Transverse colon (tissue), 4 donors: ENCODE measurements around the gene SLC17A5.
"Not testable (repeated sequence)": the region's sequence is repeated elsewhere in the genome, so short reads cannot be mapped to it uniquely, and the experiment has no call there.

ENCODE experiments used
- CTCF ChIP-seq, 5 experiments: fragments of 200-600 bp in 3 of 5; fragments of 450-650 bp in 2 of 5; sonication (generic) in 3 of 5; IDR thresholded peaks; 1 replicate in 2 of 5; 2 replicates in 3 of 5; pipeline ENCODE4 v1.5.1; 2016 to 2017; ENCODE audit warnings: antibody characterized with exemption in 5 of 5, inconsistent platforms in 3 of 5, mild to moderate bottlenecking in 2 of 5, moderate library complexity in 1 of 5
- EP300 ChIP-seq: sonication (generic); formaldehyde crosslinking; IDR thresholded peaks from one replicate; pipeline ENCODE4 v1.6.1; 2017; ENCODE audit warnings: antibody characterized with exemption, low read depth
- POLR2AphosphoS5 ChIP-seq, 3 donors: sonication (generic); formaldehyde crosslinking; IDR thresholded peaks; one replicate each; pipeline ENCODE4 v1.6.1; 2016; ENCODE audit warnings: antibody characterized with exemption in 3 of 3

- TF ChIP-seq CTCF (IDR thresholded peaks at IDR 0.05); EP300; POLR2AphosphoS5 (IDR thresholded peaks at IDR 0.05): not testable (repeated sequence)
Measured at GRCh38 chr6:73571218-73572181, 82.3 kb downstream of the SLC17A5 start.
